Measurements from ENCODE around the gene WDR70. TPM values are rescaled to one million over a fixed set of nuclear protein-coding genes. Genes with fewer than 3 reads are reported as not detected.

WDR70 gene
- total RNA-seq, 3 donors from 2014 or later (not counting 1 experiment from before 2014, with no cell fraction given) = 36.3 to 47.0 (median 41.3) TPM

DNA sequence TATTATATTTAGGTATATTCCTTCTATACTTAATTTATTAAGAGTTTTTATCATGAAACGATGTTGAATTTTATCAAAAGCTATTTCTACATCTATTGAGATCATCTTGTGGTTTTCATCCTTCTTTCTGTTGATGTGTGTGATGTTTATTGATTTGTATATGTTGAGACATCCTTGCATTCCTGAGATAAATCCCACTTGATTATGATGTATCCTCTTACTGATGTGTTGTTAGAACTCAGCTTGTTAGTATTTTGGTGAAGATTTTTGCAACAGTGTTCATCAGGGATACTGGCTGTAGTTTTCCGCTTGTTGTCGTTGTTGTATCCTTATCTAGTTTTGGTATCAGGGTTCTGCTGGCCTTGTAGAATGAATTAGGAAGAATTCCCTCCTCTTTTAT is 247.1 kb downstream of the WDR70 start:
- ATAC-seq (no peak), DNase-seq (no peak)
- TF ChIP-seq, protein P1, sequence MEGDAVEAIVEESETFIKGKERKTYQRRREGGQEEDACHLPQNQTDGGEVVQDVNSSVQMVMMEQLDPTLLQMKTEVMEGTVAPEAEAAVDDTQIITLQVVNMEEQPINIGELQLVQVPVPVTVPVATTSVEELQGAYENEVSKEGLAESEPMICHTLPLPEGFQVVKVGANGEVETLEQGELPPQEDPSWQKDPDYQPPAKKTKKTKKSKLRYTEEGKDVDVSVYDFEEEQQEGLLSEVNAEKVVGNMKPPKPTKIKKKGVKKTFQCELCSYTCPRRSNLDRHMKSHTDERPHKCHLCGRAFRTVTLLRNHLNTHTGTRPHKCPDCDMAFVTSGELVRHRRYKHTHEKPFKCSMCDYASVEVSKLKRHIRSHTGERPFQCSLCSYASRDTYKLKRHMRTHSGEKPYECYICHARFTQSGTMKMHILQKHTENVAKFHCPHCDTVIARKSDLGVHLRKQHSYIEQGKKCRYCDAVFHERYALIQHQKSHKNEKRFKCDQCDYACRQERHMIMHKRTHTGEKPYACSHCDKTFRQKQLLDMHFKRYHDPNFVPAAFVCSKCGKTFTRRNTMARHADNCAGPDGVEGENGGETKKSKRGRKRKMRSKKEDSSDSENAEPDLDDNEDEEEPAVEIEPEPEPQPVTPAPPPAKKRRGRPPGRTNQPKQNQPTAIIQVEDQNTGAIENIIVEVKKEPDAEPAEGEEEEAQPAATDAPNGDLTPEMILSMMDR (IDR thresholded peaks at IDR 0.05) = no peak
- Mint-ChIP-seq H3K4me1 (peaks cover 6% of the 10 kb centered on the region in 2 donors), H3K4me3 (no peak overlapping the region), H3K36me3 (peaks cover 38% of the 10 kb centered on the region), H3K27ac (no peak overlapping the region), H3K9me3 (peaks cover 10 to 28% of the 10 kb centered on the region in 2 donors), H3K27me3 (ENCODE audit: low read depth in 2 of 2) (no peaks in the 10 kb centered on the region)
- intact Hi-C loops (cut with micrococcal nuclease) = no loop called here
- H3K4me3 ChIP-seq (ENCODE audit: low read length) = no peak overlapping the region
- peaks cover 3% of the 10 kb centered on the region for H3K36me3 ChIP-seq (ENCODE audit: control insufficient read depth, insufficient read depth, low read length)
- no peak overlapping the region for H3K27ac ChIP-seq (ENCODE audit: low read length)
- H3K27me3 ChIP-seq (ENCODE audit: control insufficient read depth, insufficient read depth, low read length) = no peaks in the 10 kb centered on the region
- WGBS (ENCODE audit: insufficient coverage) = 100% methylated on average over 2 of the region's 3 CpGs
- H3K4me1 ChIP-seq (ENCODE audit: control insufficient read depth, insufficient read depth, low read length) = no peaks in the 10 kb centered on the region
- peaks cover 7% of the 10 kb centered on the region for H3K9me3 ChIP-seq (ENCODE audit: control insufficient read depth, insufficient read depth, low read length)

DNA sequence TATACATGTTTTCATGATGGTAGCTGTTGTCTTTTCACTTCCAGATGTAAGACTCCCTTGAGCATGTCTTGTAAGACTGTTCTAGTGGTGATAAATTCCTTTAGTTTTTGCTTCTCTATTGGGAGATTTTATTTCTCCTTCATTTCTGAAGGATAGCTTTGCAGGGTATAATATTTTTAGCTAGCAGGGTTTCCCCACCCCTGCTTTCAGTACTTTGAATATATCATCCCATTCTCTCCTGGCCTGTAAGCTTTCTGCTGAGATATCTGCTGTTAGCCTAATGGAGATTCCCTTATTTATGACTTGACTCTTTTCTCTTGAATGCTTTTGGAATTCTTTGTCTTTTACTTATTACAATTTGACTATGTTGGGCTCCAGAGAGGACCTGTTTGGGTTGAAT is 249.8 kb downstream of the WDR70 start:
- Mint-ChIP-seq H3K27ac (no peak overlapping the region), H3K4me1 (peaks cover 6% of the 10 kb centered on the region in 2 donors), H3K4me3 (no peak overlapping the region), H3K27me3 (ENCODE audit: low read depth in 2 of 2) (no peaks in the 10 kb centered on the region), H3K36me3 (peaks cover 38% of the 10 kb centered on the region), H3K9me3 (peaks cover 10 to 28% of the 10 kb centered on the region in 2 donors)
- DNase-seq (no peak), ATAC-seq (no peak)
- Histone ChIP-seq H3K4me1 (ENCODE audit: control insufficient read depth, insufficient read depth, low read length) (no peaks in the 10 kb centered on the region), H3K27me3 (ENCODE audit: control insufficient read depth, insufficient read depth, low read length) (no peaks in the 10 kb centered on the region), H3K4me3 (ENCODE audit: low read length) (no peak overlapping the region), H3K9me3 (ENCODE audit: control insufficient read depth, insufficient read depth, low read length) (peaks cover 7% of the 10 kb centered on the region), H3K27ac (ENCODE audit: low read length) (no peak overlapping the region), H3K36me3 (ENCODE audit: control insufficient read depth, insufficient read depth, low read length) (peaks cover 3% of the 10 kb centered on the region)
- intact Hi-C loops (cut with micrococcal nuclease) = no loop called here
- TF ChIP-seq, protein P1 (IDR thresholded peaks at IDR 0.05) = no peak

DNA sequence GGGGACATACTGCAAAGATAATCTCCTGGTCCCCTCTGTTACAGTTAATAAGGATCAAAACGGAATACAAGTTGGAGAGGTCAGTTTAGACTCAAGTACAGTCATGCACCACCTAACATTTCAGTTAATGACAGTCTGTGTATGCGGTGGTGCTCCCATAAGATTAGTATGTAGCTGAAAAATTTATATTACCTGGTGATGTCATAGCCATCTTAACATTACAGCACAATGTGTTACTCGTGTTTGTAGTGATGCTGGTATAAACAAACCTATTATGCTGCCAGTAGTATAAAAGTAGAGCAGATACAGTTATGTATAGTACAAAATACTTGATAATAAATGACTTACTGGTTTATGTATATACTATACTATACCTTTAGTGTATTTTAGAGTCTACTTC is 252.8 kb downstream of the WDR70 start:
- Mint-ChIP-seq H3K27ac (no peak overlapping the region), H3K9me3 (peaks cover 10 to 21% of the 10 kb centered on the region in 2 donors), H3K4me1 (peaks cover 6% of the 10 kb centered on the region in 2 donors), H3K36me3 (peaks cover 32% of the 10 kb centered on the region), H3K27me3 (ENCODE audit: low read depth in 2 of 2) (no peaks in the 10 kb centered on the region), H3K4me3 (no peak overlapping the region)
- TF ChIP-seq, protein P1 (IDR thresholded peaks at IDR 0.05) = no peak
- no peaks in the 10 kb centered on the region for H3K4me1 ChIP-seq (ENCODE audit: control insufficient read depth, insufficient read depth, low read length)
- no peaks in the 10 kb centered on the region for H3K27me3 ChIP-seq (ENCODE audit: control insufficient read depth, insufficient read depth, low read length)
- peaks cover 7% of the 10 kb centered on the region for H3K9me3 ChIP-seq (ENCODE audit: control insufficient read depth, insufficient read depth, low read length)
- no peak for ATAC-seq
- intact Hi-C loops (cut with micrococcal nuclease) = no loop called here
- no peak for DNase-seq
- H3K36me3 ChIP-seq (ENCODE audit: control insufficient read depth, insufficient read depth, low read length) = peaks cover 3% of the 10 kb centered on the region
- WGBS (ENCODE audit: insufficient coverage) = 100% methylated on average over 1 of the region's 3 CpGs
- no peak overlapping the region for H3K27ac ChIP-seq (ENCODE audit: low read length)
- no peak overlapping the region for H3K4me3 ChIP-seq (ENCODE audit: low read length)

DNA sequence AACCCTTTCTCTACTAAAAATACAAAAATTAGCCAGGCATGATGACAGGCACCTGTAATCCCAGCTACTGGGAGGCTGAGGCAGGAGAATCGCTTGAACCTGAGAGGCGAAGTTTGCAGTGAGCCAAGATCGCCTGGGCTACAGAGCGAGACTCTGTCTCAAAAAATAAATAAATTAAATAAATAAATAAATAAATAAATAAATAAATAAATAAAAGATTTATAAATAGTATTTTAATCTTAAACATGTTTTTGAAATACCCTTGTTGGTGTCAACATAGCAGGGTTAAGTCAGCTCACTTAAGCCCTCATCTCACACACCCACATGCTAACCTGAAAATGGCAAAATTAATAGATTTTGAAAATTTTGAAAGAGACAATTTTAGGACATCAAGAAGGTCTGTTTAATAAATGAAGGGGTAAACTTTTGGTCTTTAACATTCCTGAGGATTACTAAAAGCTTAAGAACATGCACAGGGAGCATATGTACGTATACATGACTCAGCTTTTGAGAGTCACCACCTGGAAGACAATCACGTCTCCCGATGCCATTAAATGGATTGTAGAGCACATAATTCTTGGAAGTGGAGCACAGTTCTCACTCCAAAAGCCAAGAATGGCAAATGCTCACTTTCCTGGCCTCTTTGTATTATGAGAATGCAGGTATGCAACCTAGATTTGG is 258.2 kb downstream of the WDR70 start:
- ATAC-seq (no peak), DNase-seq (no peak)
- Mint-ChIP-seq H3K4me1 (peaks cover 0 to 12% of the 10 kb centered on the region in 2 donors), H3K27ac (no peak overlapping the region), H3K4me3 (no peak overlapping the region), H3K36me3 (no peaks in the 10 kb centered on the region), H3K27me3 (ENCODE audit: low read depth in 2 of 2) (no peaks in the 10 kb centered on the region), H3K9me3 (no peaks in the 10 kb centered on the region)
- H3K9me3 ChIP-seq (ENCODE audit: control insufficient read depth, insufficient read depth, low read length) = no peaks in the 10 kb centered on the region
- H3K4me1 ChIP-seq (ENCODE audit: control insufficient read depth, insufficient read depth, low read length) = no peaks in the 10 kb centered on the region
- H3K36me3 ChIP-seq (ENCODE audit: control insufficient read depth, insufficient read depth, low read length) = no peaks in the 10 kb centered on the region
- no peak overlapping the region for H3K27ac ChIP-seq (ENCODE audit: low read length)
- WGBS (ENCODE audit: insufficient coverage) = 100% methylated on average over 5 of the region's 7 CpGs
- intact Hi-C loops (cut with micrococcal nuclease) = no loop called here
- no peak overlapping the region for H3K4me3 ChIP-seq (ENCODE audit: low read length)
- TF ChIP-seq, protein P1 (IDR thresholded peaks at IDR 0.05) = no peak
- H3K27me3 ChIP-seq (ENCODE audit: control insufficient read depth, insufficient read depth, low read length) = no peaks in the 10 kb centered on the region
